Measurements from ENCODE around the gene SC5D.

- TF ChIP-seq CTCF (IDR thresholded peaks at IDR 0.05) = no peak
- TF ChIP-seq EP300 (IDR thresholded peaks at IDR 0.05) = no peak
- no peak for TF ChIP-seq POLR2AphosphoS5 (IDR thresholded peaks at IDR 0.05)
Observed at GRCh38 chr11:121295246-121296029, 2.9 kb downstream of the SC5D start.
